NT2/D1 (cell line): ENCODE results near the gene EID3.

Experiments used
- SUZ12 ChIP-seq: IDR thresholded peaks from 2 replicates; pipeline ENCODE4 v1.6.1; 2011; ENCODE audit not compliant: insufficient read length, insufficient read depth; ENCODE audit errors: extremely low read depth
- YY1 ChIP-seq: IDR thresholded peaks from 2 replicates; pipeline ENCODE4 v1.6.1; 2011; ENCODE audit not compliant: insufficient read length, insufficient read depth
- ZNF274 ChIP-seq: IDR thresholded peaks from 2 replicates; pipeline ENCODE4 v1.6.1; 2011; ENCODE audit warnings: mild to moderate bottlenecking, low read depth, low read length

GRCh38 chr12:104304261-104305009, 896 bp downstream of the EID3 start:
- TF ChIP-seq SUZ12 (no peak), YY1 (no peak), ZNF274 (no peak)
